HepG2 (cell line): ENCODE data around the gene RPUSD2. TPM values are rescaled to one million over a fixed set of nuclear protein-coding genes. Genes with fewer than 3 reads are reported as not detected.

Experiments used
- CREM ChIP-seq, 2 experiments: sonication (generic) in 1 of 2; formaldehyde crosslinking in 1 of 2; IDR thresholded peaks; 2 replicates each; pipeline versions ENCODE4 v1.4.0 to v1.6.1; 2016 to 2020; ENCODE audit warnings: antibody characterized with exemption in 1 of 2, mild to moderate bottlenecking in 1 of 2, missing genetic modification reagents in 1 of 2
- DNMT1 ChIP-seq: sonication (generic); formaldehyde crosslinking; IDR thresholded peaks from 2 replicates; pipeline ENCODE4 v1.5.1; 2020; ENCODE audit warnings: mild to moderate bottlenecking, missing genetic modification reagents
- FOXA3 ChIP-seq: IDR thresholded peaks from 2 replicates; pipeline ENCODE4 v1.6.1; 2016; ENCODE audit warnings: missing genetic modification reagents, missing compliant biosample characterization
- GTF2F1 ChIP-seq: fragments of 150-350 bp; IDR thresholded peaks from 2 replicates; pipeline ENCODE4 v1.6.1; 2014; ENCODE audit warnings: low read length
- HBP1 ChIP-seq: IDR thresholded peaks from 2 replicates; pipeline ENCODE4 v1.6.1; 2016; ENCODE audit warnings: low read depth, control low read depth
- ISX ChIP-seq: sonication (generic); formaldehyde crosslinking; conservative IDR thresholded peaks from 2 replicates; pipeline ENCODE4 v1.5.0; 2020; ENCODE audit warnings: missing genetic modification reagents
- KAT7 ChIP-seq: IDR thresholded peaks from 2 replicates; pipeline ENCODE4 v1.6.1; 2018; ENCODE audit warnings: borderline replicate concordance, missing compliant biosample characterization
- MATR3 ChIP-seq: sonication (generic); formaldehyde crosslinking; IDR thresholded peaks from 2 replicates; pipeline ENCODE4 v1.4.0; 2020; ENCODE audit warnings: missing genetic modification reagents
- MED13 ChIP-seq: sonication (generic); formaldehyde crosslinking; IDR thresholded peaks from 2 replicates; pipeline ENCODE4 v1.5.0; 2020; ENCODE audit warnings: missing genetic modification reagents
- ZBTB26 ChIP-seq: IDR thresholded peaks from 2 replicates; pipeline ENCODE4 v1.6.1; 2016; ENCODE audit warnings: missing compliant biosample characterization, missing genetic modification reagents, borderline replicate concordance
- ZNF121 ChIP-seq: sonication (generic); formaldehyde crosslinking; IDR thresholded peaks from 2 replicates; pipeline ENCODE4 v1.5.0; 2020; ENCODE audit warnings: mild to moderate bottlenecking, missing genetic modification reagents
- ZNF451 ChIP-seq: sonication (generic); formaldehyde crosslinking; IDR thresholded peaks from 2 replicates; pipeline ENCODE4 v1.5.0; 2020; ENCODE audit warnings: mild to moderate bottlenecking, missing genetic modification reagents
- ZNF549 ChIP-seq: sonication (generic); formaldehyde crosslinking; IDR thresholded peaks from 2 replicates; pipeline ENCODE4 v1.5.0; 2020; ENCODE audit warnings: missing genetic modification reagents
- ZNF570 ChIP-seq: sonication (generic); formaldehyde crosslinking; IDR thresholded peaks from 2 replicates; pipeline ENCODE4 v1.4.0; 2020; ENCODE audit warnings: mild to moderate bottlenecking, missing genetic modification reagents, borderline replicate concordance
- ZNF619 ChIP-seq: sonication (generic); formaldehyde crosslinking; IDR thresholded peaks from 2 replicates; pipeline ENCODE4 v1.4.0; 2020; ENCODE audit warnings: mild to moderate bottlenecking, missing genetic modification reagents
- ZNF709 ChIP-seq: sonication (generic); formaldehyde crosslinking; IDR thresholded peaks from 2 replicates; pipeline ENCODE4 v1.5.0; 2020; ENCODE audit warnings: mild to moderate bottlenecking, missing genetic modification reagents
- polyA plus RNA-seq, 8 experiments: library from polyadenylated mRNA; depleted of rRNA in 3 of 8; stranded (reverse) in 7 of 8; unstranded in 1 of 8; fragments of >200 nt; fragmentation: Illumina TruSeq in 4 of 8; extraction: Trizol in 4 of 8; gene quantifications; 2 replicates each; pipeline versions ENCODE4 v1.2.1 to v1.2.3, GENCODE V29; 2011 to 2016; ENCODE audit warnings: low read depth in 4 of 8, missing spikeins in 1 of 8, mixed read lengths in 1 of 8; ENCODE audit not compliant: insufficient read depth in 1 of 8
- total RNA-seq, 5 experiments: library from RNA; depleted of rRNA; stranded (reverse); fragments of >200 nt; fragmentation: Illumina TruSeq; extraction: Trizol; gene quantifications; 2 replicates each; pipeline ENCODE4 v1.2.3, GENCODE V29; 2016; ENCODE audit warnings: low read depth in 1 of 5
- TF ChIP-seq, protein P1 (sequence below): sonication (generic); formaldehyde crosslinking; conservative IDR thresholded peaks from 2 replicates; pipeline ENCODE4 v1.8.1; 2023; ENCODE audit warnings: missing genetic modification reagents
- TF ChIP-seq, protein P2 (sequence below): sonication (generic); formaldehyde crosslinking; IDR thresholded peaks from 2 replicates; pipeline ENCODE4 v1.4.0; 2020; ENCODE audit warnings: missing genetic modification reagents, borderline replicate concordance
- TF ChIP-seq, protein P3 (sequence below): sonication (generic); formaldehyde crosslinking; IDR thresholded peaks from 2 replicates; pipeline ENCODE4 v1.4.0; 2020; ENCODE audit warnings: mild to moderate bottlenecking, low read depth, missing genetic modification reagents

RPUSD2 gene
- total and polyA plus RNA-seq, 2 of the 13 experiments (the other 11 are each of a cell fraction or from before 2014, with no cell fraction given): 8.6 to 14.5 TPM

DNA sequence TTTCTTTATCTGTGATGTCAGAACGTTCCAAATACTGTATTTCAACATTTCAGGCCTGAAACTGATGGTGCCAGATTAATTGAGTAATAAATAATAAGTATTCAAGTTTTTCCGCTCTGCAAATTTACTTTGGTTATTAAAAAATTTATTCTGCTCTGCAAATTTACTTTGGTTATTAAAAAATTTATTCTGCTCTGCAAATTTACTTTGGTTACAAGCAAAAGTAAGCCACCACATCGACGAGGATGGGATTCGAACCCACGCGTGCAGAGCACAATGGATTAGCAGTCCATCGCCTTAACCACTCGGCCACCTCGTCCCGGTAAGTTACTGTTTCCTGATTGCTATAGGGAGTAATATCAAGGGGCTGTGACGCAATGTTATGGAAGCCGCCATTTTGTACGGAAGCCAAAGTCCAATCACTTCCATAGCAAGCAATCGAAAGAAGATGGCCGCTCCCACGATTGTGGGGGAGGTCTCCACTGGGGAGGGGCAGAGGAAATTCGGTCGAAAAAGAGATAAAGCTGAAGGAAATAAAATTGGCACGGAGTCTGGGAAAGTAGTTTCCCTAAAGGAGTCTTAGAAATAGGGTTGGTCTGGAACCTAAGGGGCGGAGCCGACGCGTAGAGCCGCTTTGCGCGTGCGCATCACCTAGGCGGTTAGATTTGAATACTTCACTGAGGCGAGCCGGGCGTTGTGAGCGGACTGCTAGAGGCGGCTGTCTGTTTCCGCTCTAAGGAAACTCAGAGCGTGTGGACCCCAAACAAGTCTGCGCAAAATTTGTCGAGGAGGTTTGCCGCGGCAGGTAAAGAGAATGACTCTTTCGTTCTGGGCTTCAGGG is 24.7 kb downstream of the RPUSD2 start, which contains the start of gene KNL1 (continued):
- no peak for TF ChIP-seq GTF2F1
- no peak for TF ChIP-seq ISX (CRISPR knock-in tag)
- TF ChIP-seq ZNF619 (CRISPR knock-in tag): no peak
- TF ChIP-seq ZNF549: 0 out of 2 replicates have a peak, but pooled peaks have one; percentile 60
- no peak for TF ChIP-seq DNMT1
- no peak for TF ChIP-seq ZNF570 (CRISPR knock-in tag)
- TF ChIP-seq, protein P1, sequence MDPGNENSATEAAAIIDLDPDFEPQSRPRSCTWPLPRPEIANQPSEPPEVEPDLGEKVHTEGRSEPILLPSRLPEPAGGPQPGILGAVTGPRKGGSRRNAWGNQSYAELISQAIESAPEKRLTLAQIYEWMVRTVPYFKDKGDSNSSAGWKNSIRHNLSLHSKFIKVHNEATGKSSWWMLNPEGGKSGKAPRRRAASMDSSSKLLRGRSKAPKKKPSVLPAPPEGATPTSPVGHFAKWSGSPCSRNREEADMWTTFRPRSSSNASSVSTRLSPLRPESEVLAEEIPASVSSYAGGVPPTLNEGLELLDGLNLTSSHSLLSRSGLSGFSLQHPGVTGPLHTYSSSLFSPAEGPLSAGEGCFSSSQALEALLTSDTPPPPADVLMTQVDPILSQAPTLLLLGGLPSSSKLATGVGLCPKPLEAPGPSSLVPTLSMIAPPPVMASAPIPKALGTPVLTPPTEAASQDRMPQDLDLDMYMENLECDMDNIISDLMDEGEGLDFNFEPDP: no peak
- peak; percentile 92 for TF ChIP-seq CREM (IDR thresholded peaks at IDR 0.05)
- no peak for TF ChIP-seq CREM (CRISPR knock-in tag; IDR thresholded peaks at IDR 0.05)
- peak; percentile 51; the same call in 1 of the 2 replicates for TF ChIP-seq KAT7 (CRISPR knock-in tag)
- TF ChIP-seq, protein P2, sequence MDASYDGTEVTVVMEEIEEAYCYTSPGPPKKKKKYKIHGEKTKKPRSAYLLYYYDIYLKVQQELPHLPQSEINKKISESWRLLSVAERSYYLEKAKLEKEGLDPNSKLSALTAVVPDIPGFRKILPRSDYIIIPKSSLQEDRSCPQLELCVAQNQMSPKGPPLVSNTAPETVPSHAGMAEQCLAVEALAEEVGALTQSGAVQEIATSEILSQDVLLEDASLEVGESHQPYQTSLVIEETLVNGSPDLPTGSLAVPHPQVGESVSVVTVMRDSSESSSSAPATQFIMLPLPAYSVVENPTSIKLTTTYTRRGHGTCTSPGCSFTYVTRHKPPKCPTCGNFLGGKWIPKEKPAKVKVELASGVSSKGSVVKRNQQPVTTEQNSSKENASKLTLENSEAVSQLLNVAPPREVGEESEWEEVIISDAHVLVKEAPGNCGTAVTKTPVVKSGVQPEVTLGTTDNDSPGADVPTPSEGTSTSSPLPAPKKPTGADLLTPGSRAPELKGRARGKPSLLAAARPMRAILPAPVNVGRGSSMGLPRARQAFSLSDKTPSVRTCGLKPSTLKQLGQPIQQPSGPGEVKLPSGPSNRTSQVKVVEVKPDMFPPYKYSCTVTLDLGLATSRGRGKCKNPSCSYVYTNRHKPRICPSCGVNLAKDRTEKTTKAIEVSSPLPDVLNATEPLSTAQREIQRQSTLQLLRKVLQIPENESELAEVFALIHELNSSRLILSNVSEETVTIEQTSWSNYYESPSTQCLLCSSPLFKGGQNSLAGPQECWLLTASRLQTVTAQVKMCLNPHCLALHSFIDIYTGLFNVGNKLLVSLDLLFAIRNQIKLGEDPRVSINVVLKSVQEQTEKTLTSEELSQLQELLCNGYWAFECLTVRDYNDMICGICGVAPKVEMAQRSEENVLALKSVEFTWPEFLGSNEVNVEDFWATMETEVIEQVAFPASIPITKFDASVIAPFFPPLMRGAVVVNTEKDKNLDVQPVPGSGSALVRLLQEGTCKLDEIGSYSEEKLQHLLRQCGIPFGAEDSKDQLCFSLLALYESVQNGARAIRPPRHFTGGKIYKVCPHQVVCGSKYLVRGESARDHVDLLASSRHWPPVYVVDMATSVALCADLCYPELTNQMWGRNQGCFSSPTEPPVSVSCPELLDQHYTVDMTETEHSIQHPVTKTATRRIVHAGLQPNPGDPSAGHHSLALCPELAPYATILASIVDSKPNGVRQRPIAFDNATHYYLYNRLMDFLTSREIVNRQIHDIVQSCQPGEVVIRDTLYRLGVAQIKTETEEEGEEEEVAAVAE (CRISPR knock-in tag): peak; percentile 85
- 0 out of 2 replicates have a peak, but pooled peaks have one; percentile 48 for TF ChIP-seq MED13 (CRISPR knock-in tag)
- TF ChIP-seq, protein P3, sequence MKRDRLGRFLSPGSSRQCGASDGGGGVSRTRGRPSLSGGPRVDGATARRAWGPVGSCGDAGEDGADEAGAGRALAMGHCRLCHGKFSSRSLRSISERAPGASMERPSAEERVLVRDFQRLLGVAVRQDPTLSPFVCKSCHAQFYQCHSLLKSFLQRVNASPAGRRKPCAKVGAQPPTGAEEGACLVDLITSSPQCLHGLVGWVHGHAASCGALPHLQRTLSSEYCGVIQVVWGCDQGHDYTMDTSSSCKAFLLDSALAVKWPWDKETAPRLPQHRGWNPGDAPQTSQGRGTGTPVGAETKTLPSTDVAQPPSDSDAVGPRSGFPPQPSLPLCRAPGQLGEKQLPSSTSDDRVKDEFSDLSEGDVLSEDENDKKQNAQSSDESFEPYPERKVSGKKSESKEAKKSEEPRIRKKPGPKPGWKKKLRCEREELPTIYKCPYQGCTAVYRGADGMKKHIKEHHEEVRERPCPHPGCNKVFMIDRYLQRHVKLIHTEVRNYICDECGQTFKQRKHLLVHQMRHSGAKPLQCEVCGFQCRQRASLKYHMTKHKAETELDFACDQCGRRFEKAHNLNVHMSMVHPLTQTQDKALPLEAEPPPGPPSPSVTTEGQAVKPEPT (CRISPR knock-in tag): no peak
- peak; percentile 57; the same call in 1 of the 2 replicates for TF ChIP-seq ZNF709 (CRISPR knock-in tag)
- TF ChIP-seq ZNF451: no peak
- TF ChIP-seq HBP1 (CRISPR knock-in tag): peak; percentile 94
- TF ChIP-seq FOXA3: peak; percentile 66
- TF ChIP-seq ZNF121 (CRISPR knock-in tag): no peak
- no peak for TF ChIP-seq MATR3 (CRISPR knock-in tag)
- no peak for TF ChIP-seq ZBTB26
